T47D (cell line): ENCODE measurements around the gene ERC1.

Source experiments
- DNase-seq, 2 experiments: peaks; one replicate each; pipeline versions ENCODE4 v3.0.0 to v3.0.0-alpha.2; 2011 to 2012; ENCODE audit warnings: low read depth in 1 of 2, low spot score in 1 of 2
- JUND ChIP-seq: IDR thresholded peaks from 2 replicates; pipeline ENCODE4 v1.6.1; 2012; ENCODE audit warnings: low read depth
- in situ Hi-C: cut with HindIII; loops from 2 replicates; pipeline ENCODE4 v1.10.0; 2016; ENCODE audit warnings: low sequenced_read_pairs, low pct_unique_long_range_greater_than_20kb

The ERC1 gene

GRCh38 chr12:1356285-1356684 is 365.3 kb downstream of the ERC1 start:
- no peak for TF ChIP-seq JUND
- in situ Hi-C loops: no loop called here
- no peak for DNase-seq

GRCh38 chr12:1357171-1357570 is 366.1 kb downstream of the ERC1 start:
- no peak for TF ChIP-seq JUND
- in situ Hi-C loops: no loop called here
- no peak for DNase-seq

- in situ Hi-C loops: no loop called here
- no peak for DNase-seq
- TF ChIP-seq JUND: no peak
Measured at GRCh38 chr12:1357711-1358110, 366.7 kb downstream of the ERC1 start.

- in situ Hi-C loops: no loop called here
- no peak for DNase-seq
- TF ChIP-seq JUND: no peak
Measured at GRCh38 chr12:1360441-1361210, 369.6 kb downstream of the ERC1 start.

- DNase-seq: no peak
- TF ChIP-seq JUND: no peak
- in situ Hi-C loops: no loop called here
Measured at GRCh38 chr12:1362143-1362662, 371.2 kb downstream of the ERC1 start.

- no peak for DNase-seq
- TF ChIP-seq JUND: no peak
- in situ Hi-C loops: no loop called here
Measured at GRCh38 chr12:1365703-1366102, 374.7 kb downstream of the ERC1 start.

- no peak for DNase-seq
- in situ Hi-C loops: no loop called here
- TF ChIP-seq JUND: no peak
Measured at GRCh38 chr12:1367331-1368291, 376.6 kb downstream of the ERC1 start.

- DNase-seq: no peak
- in situ Hi-C loops: no loop called here
- no peak for TF ChIP-seq JUND
Measured at GRCh38 chr12:1369460-1369859, 378.4 kb downstream of the ERC1 start.

- TF ChIP-seq JUND: no peak
- no peak for DNase-seq
- in situ Hi-C loops: no loop called here
Measured at GRCh38 chr12:1369938-1370500, 379.0 kb downstream of the ERC1 start.

- no peak for TF ChIP-seq JUND
- DNase-seq: no peak
- in situ Hi-C loops: no loop called here
Measured at GRCh38 chr12:1373901-1374735, 383.1 kb downstream of the ERC1 start.

GRCh38 chr12:1375323-1375722 is 384.3 kb downstream of the ERC1 start:
- no peak for TF ChIP-seq JUND
- in situ Hi-C loops: no loop called here

GRCh38 chr12:1377117-1377516 is 386.1 kb downstream of the ERC1 start:
- in situ Hi-C loops: no loop called here
- no peak for DNase-seq
- TF ChIP-seq JUND: no peak

More at GRCh38 chr12:1375323-1375722, 384.3 kb downstream of the ERC1 start:
- DNase-seq: no peak
